HG03521 (cell line): Measurements from ENCODE around the gene HP.
"Not testable (repeated sequence)": the region's sequence is repeated elsewhere in the genome, so short reads cannot be mapped to it uniquely, and the experiment has no call there.

Experiments
- ATAC-seq: cut with Tn5 transposase; IDR thresholded peaks from one replicate; pipeline ENCODE4 v1.9.1; 2021; ENCODE audit warnings: mild to moderate bottlenecking, moderate library complexity; ENCODE audit not compliant: unreplicated experiment

HP gene

DNA sequence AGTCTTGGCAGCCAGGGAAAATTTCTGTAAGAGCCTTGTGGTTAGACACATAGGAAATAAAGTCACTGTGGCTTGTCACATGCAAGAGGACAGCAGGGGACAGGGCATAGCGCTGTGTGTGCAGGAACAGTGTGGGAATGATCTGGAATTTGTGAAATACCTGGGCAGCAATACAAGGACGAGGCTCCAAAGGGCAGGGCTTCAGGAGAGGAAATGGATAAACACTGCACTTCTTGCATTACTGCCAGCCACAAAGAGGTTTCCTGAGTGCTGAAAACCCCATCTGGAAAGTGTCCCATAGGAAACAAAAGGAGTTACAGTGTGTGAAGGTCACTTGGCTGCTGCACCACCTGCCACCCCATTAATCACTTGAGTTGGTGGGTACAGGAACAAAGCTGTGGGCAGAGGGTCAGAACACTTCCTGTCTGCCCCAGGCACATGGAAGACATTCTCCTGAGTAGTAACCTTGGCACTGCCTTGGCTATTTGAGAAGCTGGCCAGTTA, 12.1 kb upstream of the HP start:
- ATAC-seq = no peak

GRCh38 chr16:72043058-72043457, 11.2 kb upstream of the HP start:
- no peak for ATAC-seq

DNA sequence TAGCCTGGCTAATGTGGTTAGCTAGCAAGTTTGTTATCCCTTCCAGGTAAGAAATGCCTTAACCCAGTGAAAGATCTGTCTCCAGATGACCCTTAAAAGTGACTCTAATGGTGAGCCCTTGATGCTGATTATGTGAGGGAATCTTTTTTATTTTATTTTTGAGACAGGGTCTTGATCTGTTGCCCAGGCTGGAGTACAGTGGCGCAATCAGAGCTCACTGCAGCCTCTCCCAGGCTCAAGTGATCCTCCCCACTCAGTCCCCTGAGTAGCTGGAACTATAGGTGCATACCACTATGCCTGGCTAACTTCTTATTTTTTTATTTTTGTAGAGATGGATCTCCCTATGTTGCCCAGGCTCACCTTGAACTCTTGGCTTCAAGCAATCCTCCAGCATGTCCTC, 10.8 kb upstream of the HP start:
- ATAC-seq = no peak

- ATAC-seq = no peak
Observed at GRCh38 chr16:72044296-72044695, 10.0 kb upstream of the HP start.

DNA sequence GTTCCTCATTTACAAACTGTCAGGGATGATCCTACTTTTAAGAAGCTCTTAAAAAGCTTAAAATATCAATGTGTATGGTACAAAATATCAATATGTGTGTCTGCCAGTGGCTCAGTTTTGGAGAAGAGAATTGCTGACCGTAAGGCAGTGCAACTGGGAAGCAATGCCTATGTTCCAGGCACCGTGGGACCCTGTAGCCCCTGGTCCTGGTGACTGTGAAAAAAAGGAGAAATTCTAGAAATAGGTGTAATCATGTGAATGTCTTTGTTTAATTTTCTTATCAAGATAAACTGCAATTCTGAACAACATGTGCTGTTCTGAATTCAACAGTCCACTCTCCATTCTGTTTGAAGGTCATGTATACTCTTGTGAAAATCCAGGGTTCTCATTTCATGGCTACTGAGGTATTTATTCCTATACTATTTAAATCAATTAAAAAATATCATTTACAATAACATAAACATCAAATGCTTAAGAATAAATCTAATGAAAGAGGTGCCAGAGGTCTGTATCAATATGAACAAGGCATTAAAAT, 9.4 kb upstream of the HP start:
- ATAC-seq = no peak

DNA sequence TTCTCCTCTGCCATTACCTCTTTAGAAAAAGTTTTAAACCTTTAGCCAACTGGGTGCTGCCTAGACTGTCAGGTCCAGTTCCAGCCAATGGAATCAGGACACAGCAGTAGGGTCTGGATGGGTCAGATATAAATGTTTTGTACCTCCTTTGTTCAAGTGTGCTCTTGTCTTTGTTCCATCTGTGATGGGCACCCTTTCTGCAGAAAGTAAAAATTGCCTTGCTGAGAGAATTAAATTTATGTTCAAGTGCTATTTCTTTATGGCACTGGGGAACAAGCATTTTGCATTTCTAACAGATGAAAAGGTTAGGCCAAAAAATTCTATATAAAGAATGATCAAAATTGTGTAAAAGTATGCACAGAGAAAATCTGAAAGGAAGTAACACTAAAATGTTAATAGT, 5.2 kb upstream of the HP start:
- no peak for ATAC-seq

DNA sequence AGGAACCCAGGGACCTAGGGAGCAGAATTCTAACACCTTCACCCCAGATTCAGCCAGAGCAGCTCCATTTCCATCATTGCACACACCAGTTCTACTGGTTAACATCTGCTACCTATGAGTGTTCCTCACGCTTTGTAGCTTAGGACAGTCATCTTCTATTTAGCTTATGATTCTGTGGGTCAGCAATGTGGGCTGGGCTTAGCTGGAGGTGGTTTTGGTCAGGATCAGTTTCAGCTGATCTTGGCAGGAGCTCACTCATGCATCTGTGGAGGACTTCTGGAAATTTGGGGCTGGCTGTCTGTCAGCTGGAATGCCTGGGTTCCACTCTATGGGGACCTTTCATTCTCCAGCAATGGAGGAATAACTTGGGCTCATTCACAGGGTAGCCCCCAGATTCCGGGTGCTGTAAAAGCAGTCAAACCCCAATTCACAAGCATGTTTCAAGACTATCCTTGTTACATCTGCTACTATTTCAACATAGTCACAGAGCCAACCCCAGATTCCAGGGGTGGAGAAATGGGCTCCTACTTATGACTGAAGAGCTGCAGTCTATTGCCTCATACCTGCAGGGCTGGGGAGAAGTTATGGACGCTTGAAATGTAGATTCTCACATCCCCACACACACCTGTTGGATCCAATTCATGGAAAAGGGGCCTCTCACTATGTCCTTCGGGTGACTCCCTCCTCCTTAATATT, 3.4 kb upstream of the HP start:
- ATAC-seq = no peak

DNA sequence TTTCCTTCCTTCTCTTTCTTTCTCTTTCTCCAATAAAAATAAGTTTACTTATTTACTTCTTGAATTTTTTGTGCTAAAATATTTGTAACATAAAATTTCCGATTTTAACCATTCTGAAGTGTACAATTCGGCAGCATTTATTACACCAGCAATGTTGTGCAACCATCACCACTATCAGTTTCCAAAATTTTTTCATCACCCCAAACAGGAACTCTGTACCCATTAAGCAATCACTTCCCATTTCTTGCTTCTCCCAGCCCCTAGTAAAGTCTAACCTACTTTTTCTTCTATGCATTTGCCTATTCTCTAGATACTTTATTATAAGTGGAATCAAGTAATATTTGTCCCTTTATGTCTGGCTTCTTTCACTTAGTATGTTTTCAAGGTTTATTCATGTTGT, 2.5 kb upstream of the HP start:
- ATAC-seq = no peak

DNA sequence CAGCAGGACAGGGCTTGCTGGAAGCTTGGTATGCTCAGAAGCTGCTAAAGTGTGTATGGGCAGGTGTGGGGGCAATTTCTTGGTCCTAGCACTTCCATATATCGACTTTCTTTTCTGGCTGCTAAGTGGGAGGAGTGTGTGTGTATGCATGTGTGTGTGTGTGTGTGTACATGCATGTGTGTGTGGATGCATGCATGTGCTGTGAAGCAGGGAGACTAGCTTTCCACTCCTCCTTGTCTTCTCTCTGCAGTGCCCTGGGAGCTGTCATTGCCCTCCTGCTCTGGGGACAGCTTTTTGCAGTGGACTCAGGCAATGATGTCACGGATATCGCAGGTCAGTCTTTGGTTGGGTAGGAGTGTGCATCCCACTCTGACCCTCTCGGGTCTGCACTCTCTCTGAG, 1.6 kb downstream of the HP start:
- no peak for ATAC-seq

- ATAC-seq = not testable (repeated sequence)
Observed at GRCh38 chr16:72057313-72057712, 3.0 kb downstream of the HP start.

GRCh38 chr16:72059060-72059459, 4.8 kb downstream of the HP start:
- not testable (repeated sequence) for ATAC-seq

DNA sequence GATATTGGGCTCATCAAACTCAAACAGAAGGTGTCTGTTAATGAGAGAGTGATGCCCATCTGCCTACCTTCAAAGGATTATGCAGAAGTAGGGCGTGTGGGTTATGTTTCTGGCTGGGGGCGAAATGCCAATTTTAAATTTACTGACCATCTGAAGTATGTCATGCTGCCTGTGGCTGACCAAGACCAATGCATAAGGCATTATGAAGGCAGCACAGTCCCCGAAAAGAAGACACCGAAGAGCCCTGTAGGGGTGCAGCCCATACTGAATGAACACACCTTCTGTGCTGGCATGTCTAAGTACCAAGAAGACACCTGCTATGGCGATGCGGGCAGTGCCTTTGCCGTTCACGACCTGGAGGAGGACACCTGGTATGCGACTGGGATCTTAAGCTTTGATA, 6.1 kb downstream of the HP start:
- no peak for ATAC-seq

- ATAC-seq = no peak
Observed at GRCh38 chr16:72061564-72061963, 7.3 kb downstream of the HP start.

GRCh38 chr16:72064361-72064894, 10.1 kb downstream of the HP start:
- no peak for ATAC-seq

GRCh38 chr16:72066747-72067146, 12.4 kb downstream of the HP start:
- peak; percentile 59 for ATAC-seq

GRCh38 chr16:72068930-72069329, 14.6 kb downstream of the HP start:
- ATAC-seq = no peak

GRCh38 chr16:72072514-72073342, 18.4 kb downstream of the HP start:
- ATAC-seq = no peak

DNA sequence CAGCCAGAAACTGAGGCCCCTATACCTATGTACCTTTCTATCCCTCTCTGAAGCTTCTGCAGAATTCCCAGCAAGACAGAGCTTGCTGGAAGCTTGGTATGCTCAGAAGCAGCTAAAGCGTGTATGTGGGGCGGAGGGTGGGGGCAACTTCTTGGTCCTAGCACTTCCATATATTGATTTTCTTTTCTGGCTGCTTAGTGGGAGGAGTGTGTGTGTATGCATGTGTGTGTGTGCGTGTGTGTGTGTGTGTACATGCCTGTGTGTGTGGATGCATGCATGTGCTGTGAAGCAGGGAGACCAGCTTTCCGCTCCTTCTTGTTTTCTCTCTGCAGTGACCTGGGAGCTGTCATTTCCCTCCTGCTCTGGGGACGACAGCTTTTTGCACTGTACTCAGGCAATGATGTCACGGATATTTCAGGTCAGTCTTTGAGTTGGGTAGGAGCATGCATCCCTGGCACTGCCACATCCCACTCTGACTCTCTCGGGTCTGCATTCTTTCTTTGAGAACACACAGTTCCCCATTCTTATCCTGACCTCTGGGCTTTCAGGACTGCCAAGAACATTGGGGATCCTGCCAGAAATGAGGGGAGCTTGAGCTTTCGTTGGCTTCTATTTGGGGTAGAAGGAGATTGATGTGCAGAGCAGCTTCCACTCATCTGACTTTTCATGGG, 19.4 kb downstream of the HP start:
- ATAC-seq = no peak

- ATAC-seq = not testable (repeated sequence)
Observed at GRCh38 chr16:72075067-72075466, 20.8 kb downstream of the HP start.

GRCh38 chr16:72076991-72077706, 22.8 kb downstream of the HP start:
- ATAC-seq = not testable (repeated sequence)
